Measurements from ENCODE around the gene SNRPB.
"Not testable (repeated sequence)": the region's sequence is repeated elsewhere in the genome, so short reads cannot be mapped to it uniquely, and the experiment has no call there.

The SNRPB gene

GRCh38 chr20:2470423-2471193, at the start of gene SNRPB:
TSS of gene SNRPB (minus strand) at chr20:2470789. CDS start at chr20:2470690, 99 bp downstream.
- DNase-seq (ENCODE audit: low read depth): peak; percentile 94

DNA sequence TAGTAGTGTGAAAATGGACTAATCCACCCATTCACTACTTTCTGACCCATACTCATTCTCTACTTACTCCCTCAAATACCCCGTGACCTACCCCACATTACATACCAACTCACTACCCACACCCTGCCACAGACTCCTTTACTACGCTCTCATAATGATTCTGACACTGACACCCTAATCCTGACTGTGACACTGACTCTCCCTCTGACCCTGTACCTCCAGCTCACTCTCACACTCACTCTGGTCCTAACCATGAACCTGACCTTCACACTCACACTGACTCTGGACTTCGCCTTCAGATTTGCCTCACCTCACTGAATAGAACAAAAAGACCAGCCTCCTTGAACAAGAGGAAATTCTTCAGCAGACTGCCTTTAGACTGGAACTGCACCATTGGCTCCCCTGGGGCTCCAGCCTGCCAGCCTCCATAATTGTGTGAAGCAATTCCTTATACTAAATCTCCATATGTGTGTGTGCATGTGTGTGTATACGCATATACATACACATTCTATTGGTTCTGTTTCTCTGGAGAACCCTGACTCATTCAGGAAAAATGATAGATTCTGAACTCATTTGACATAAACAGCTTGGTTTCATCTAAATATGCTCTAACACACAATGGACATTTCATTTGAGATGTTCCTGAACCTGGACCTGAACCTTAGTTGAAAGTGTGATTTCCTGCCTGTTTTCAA, 48.7 kb upstream of the SNRPB start:
- no peak for DNase-seq (ENCODE audit: low read depth)

DNA sequence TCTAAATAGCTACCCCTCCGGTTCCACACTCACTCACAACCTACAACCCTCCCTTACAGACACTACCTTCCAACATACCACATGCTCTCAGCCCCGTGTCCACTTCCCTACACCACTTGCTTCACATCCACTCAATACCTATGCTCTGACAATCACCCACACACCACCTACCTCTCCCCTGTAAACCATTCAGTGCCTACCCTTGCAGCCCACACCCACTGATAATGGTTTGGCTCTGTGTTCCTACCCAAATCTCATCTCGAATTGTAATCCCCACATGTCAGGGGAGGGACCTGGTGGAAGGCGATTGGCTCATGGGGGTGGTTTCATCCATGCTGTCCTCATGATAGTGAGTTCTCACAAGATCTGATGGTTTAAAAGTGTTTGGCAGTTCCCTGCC, 48.0 kb upstream of the SNRPB start:
- no peak for DNase-seq (ENCODE audit: low read depth)

DNA sequence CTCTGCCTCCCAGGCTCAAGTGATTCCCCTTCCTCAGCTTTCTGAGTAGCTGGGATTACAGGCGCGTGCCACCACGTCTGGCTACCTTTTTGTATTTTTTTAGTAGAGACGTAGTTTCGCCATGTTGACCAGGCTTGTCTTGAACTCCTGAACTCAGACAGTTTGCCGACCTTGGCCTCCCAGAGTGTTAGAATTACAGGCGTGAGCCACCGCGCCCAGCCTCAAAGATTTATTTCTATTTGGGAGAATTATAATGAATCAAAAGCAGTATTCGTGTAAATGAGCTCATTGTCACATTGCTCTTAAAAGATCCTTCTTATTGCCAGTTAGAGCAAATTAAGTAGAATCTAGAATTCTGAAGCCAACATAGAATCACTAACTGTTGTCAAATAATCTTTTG, 47.5 kb upstream of the SNRPB start:
- no peak for DNase-seq (ENCODE audit: low read depth)

GRCh38 chr20:2516399-2516798, 45.8 kb upstream of the SNRPB start:
- DNase-seq (ENCODE audit: low read depth): no peak

GRCh38 chr20:2515203-2515602, 44.6 kb upstream of the SNRPB start:
- DNase-seq (ENCODE audit: low read depth): no peak

DNA sequence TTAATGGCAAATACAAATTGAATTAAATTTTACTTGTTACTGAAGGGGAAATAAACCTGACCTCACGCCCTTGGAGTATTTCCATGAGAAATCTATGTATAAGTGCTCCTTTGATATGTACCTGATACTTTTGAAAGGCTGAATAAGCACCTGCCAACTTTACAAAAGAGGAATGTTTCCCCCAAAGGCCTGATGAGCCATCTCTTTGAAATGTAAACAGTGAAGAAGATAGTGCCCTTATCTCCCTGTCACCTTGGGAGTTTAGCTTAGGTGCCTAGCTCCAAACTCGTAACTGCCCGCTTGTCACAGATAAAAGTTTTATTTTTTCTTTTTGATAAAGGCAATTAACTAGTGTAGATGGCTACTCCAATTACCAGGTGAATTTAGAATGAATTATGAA, 39.2 kb upstream of the SNRPB start:
- no peak for DNase-seq (ENCODE audit: low read depth)

DNA sequence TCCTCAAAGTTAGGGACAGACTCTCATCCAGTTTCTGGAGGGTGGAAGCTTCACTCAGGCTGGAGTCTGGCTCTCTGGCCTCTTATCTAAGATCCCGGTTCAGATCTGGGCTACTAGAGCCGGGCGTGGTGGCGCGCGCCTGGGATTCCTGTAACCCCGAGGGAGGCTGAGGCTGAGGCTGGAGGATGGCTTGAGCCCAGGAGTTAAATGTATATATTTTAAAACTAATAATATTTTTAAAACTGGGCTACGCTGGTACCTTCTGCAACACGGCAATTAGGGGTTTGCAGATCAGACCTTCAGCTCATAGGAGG, 38.8 kb upstream of the SNRPB start:
- DNase-seq (ENCODE audit: low read depth): no peak

GRCh38 chr20:2508631-2509467, 38.3 kb upstream of the SNRPB start, which contains the start of gene ZNF343:
TSS of gene ZNF343 (minus strand) at chr20:2508915. CDS start at chr20:2493895, 15,020 bp downstream.
- peak; percentile 57 for DNase-seq (ENCODE audit: low read depth)

DNA sequence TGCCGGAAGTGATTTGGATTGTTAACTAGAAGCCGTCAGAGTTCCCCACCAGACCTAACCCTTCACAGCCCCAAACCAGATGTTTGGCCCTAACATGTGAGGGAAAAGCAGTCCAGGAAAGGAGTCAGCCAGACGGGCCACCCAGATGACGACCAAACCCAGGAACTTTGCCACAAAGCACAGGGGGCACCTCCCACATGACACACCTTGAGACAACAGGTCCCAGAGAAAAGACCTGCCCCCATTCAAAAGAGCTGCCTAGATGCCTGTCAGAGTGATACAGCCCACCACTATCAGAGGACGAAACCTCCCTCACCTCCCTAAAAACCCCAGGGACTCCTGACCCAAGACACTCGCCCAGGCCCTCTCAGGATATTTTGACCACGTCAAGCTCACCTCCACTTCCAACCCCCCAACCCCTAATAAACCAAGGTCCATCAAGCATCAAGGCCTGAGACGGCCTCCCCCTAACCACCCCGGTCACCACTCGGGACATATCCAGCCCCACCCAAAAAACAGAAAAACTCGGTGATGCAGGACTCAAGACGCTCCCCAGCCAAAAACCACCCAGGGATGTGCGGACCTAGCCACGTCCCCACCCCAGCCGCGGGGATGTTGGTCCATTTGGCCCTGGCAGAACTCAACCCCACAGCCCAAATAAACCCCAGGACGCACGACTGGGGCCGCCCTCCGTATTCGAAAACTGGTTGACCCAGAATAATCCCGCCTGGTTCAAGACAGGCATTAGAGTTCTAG, 37.5 kb upstream of the SNRPB start:
- no peak for DNase-seq (ENCODE audit: low read depth)

GRCh38 chr20:2507464-2507863, 36.9 kb upstream of the SNRPB start:
- no peak for DNase-seq (ENCODE audit: low read depth)

DNA sequence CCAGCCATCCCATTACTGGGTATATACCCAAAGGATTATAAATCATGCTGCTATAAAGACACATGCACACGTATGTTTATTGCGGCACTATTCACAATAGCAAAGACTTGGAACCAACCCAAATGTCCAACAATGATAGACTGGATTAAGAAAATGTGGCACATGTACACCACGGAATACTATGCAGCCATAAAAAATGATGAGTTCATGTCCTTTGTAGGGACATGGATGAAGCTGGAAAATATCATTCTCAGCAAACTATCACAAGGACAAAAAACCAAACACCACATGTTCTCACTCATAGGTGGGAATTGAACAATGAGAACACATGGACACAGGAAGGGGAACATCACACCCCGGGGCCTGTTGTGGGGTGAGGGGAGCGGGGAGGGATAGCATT, 35.8 kb upstream of the SNRPB start:
- not testable (repeated sequence) for DNase-seq (ENCODE audit: low read depth)

- DNase-seq (ENCODE audit: low read depth): not testable (repeated sequence)
Observed at GRCh38 chr20:2504803-2505202, 34.2 kb upstream of the SNRPB start.

GRCh38 chr20:2502808-2503384, 32.3 kb upstream of the SNRPB start:
- not testable (repeated sequence) for DNase-seq (ENCODE audit: low read depth)

DNA sequence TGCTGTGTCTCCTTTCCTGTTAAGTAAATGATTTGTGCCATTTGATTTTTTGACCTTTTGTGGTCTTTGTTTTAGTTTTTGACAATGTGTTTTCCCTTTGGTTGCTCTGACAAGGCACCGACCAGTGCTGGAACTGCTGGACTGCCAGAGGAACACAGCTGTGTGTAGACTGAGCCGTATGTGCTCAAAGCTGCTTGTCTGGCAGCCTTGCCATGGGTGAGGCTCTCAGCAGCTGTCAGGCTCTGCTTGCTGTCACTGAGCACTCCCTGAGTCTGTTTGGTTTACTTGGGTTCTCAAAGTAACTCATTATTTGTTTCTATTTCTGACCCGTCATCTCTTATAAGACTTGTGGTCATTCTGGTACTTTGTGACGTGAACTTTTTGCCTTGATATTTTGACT, 15.1 kb upstream of the SNRPB start:
- no peak for DNase-seq (ENCODE audit: low read depth)

GRCh38 chr20:2485080-2485479, 14.5 kb upstream of the SNRPB start:
- DNase-seq (ENCODE audit: low read depth): no peak

GRCh38 chr20:2483504-2483903, 12.9 kb upstream of the SNRPB start:
- DNase-seq (ENCODE audit: low read depth): no peak

DNA sequence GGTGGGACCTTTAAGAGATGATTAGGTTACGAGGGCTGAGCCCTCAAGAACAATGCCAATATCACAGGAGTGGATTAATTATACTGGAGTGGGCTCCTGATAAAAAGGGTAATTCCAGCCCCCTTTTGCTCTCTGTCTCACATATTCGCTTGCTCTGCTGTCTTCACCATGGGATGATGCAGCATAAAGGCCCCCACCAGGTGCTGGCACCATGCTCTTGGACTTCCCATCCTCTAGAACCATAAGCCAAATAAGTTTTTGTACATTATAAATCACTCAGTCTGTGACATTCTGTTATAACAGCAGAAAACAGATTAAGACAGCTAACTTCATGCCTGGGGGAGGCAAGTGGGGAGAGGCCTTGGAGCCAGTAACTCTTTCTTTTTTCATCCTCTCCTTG, 9.8 kb upstream of the SNRPB start:
- DNase-seq (ENCODE audit: low read depth): no peak

DNA sequence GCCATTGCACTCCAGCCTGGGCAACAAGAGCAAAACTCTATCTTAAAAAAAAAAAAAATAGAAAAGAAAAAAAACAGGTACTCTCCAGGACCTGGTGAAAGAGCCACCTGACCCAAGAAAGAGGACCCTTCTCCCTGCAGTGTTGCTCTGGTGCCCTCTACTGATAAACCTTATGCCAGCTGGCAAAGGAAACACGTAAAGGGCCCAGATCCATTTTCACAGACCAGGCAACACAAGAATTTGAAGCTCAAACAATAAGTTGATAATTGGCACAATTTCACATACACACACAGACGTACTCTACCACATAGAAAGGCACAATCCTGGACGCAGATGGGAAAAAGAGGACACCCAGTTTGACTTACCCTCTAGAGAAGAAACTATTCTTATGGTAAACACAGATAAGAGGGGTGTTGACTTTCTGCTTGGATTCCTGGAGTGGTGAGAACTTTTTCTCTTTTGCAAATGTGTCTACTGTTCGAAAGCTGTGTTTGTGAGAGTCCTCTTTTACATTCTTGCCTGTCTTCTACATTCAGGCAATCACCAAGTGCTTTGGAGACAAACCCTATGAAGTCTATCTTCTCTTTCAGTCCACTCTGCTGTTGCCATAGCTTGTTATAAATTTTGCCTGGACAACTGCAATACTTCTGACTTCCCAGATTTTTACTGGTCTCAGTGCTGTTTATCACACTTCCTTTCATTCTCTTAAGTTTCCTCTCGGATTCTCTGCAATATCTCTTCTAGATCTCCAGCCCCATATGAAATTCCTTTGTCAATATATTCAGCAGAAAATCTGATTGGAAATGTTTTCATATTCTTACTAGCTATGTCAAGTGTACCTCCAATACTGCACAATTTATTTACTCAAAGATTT, 6.4 kb upstream of the SNRPB start:
- no peak for DNase-seq (ENCODE audit: low read depth)

GRCh38 chr20:2475850-2476741, 5.5 kb upstream of the SNRPB start:
- no peak for DNase-seq (ENCODE audit: low read depth)

All from stimulated activated CD8-positive, alpha-beta memory T cell treated with anti-CD3 and anti-CD28 coated beads, Interleukin-15, amount 100 ng/mL, for 1 hour (primary cell).